ENCODE data around the gene GOLGA8S. TPM values are rescaled to one million over a fixed set of nuclear protein-coding genes. Genes with fewer than 3 reads are reported as not detected.
"Not testable (repeated sequence)": the region's sequence is repeated elsewhere in the genome, so short reads cannot be mapped to it uniquely, and the experiment has no call there.

Gene GOLGA8S, protein sequence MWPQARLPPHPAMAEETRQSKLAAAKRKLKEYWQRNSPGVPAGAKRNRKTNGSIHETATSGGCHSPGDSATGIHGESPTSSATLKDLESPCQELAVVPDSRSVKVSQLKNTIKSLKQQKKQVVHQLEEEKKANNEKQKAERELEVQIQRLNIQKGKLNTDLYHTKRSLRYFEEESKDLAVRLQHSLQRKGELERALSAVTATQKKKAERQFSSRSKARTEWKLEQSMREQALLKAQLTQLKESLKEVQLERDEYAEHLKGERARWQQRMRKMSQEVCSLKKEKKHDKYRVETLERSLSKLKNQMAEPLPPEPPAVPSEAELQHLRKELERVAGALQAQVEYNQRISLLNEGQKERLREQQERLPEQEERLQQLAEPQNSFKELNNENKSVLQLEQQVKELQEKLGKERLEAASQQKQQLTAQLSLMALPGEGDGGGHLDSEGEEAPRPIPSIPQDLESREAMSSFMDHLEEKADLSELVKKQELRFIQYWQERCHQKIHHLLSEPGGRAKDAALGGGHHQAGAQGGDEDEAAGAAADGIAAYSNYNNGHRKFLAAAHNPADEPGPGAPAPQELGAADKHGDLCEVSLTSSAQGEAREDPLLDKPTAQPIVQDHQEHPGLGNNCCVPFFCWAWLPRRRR
- not detected for polyA plus RNA-seq (2013, experiment 1 of 2)
- polyA plus RNA-seq (2013, experiment 2 of 2) = not detected

- not testable (repeated sequence) for H3K27ac ChIP-seq (ENCODE audit: low read depth, low read length, severe bottlenecking); H3K4me3 ChIP-seq (ENCODE audit: extremely low read depth, insufficient read depth, low read length, poor library complexity, severe bottlenecking); H3K36me3 ChIP-seq (ENCODE audit: control insufficient read depth, insufficient read depth, low read length); H3K9me3 ChIP-seq (ENCODE audit: control insufficient read depth, low read length); H3K4me1 ChIP-seq (ENCODE audit: control insufficient read depth, insufficient read depth, low read length, poor library complexity, severe bottlenecking)
- no CpG with 5 or more reads among the region's 8 CpGs for WGBS, 2 experiments (ENCODE audit: insufficient coverage in 2 of 2)
Measured at GRCh38 chr15:23354448-23354847, at the start of gene GOLGA8S. GOLGA8S (plus strand) TSS chr15:23354748; CDS start chr15:23354810, 62 bp downstream.

DNA sequence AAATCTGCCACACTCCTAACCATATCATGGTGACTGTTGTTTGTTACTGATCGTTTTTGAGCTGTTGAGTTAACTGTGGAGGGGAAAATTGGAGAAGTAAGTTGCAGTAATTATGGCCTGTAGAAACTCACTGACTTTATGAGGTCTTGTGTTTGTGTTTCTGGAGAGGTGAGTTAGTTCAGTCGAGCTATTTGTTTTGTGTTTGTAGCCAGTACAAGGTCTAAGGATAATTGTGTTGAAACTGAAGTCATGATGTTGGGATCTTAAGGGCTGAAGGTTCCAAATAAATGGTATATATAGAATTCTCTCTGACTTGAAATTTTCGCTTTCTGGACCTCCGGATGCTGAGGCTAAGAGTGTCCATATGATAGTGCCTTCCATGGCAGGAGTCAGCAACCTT is 49.7 kb upstream of the GOLGA8S start:
- 67 to 75% methylated on average over 1 to 2 of the region's 4 CpGs for WGBS, 2 experiments (ENCODE audit: insufficient coverage in 2 of 2)
- not testable (repeated sequence) for H3K9me3 ChIP-seq (ENCODE audit: control insufficient read depth, low read length); H3K4me1 ChIP-seq (ENCODE audit: control insufficient read depth, insufficient read depth, low read length, poor library complexity, severe bottlenecking); H3K27ac ChIP-seq (ENCODE audit: low read depth, low read length, severe bottlenecking)
- peaks cover 31% of the 10 kb centered on the region for H3K36me3 ChIP-seq (ENCODE audit: control insufficient read depth, insufficient read depth, low read length)
- H3K4me3 ChIP-seq (ENCODE audit: extremely low read depth, insufficient read depth, low read length, poor library complexity, severe bottlenecking) = peak overlapping the region; percentile 35

DNA sequence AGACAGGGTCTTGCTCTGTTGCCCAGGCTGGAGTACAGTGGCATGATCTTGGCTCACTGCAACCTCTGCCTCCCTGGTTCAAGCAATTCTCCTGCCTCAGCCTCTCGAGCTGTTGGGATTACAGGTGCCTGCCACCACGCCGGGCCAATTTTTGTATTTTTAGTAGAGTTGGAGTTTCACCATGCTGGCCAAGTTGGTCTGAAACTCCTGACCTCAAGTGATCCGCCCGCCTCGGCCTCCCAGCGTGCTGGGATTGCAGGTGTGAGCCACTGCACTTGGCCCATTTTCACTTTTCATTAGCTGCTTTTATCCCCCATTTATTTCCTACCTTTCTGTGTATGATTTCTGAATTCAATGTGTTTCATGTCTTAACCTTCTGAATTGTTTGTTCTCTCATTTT is 48.6 kb upstream of the GOLGA8S start:
- WGBS, 2 experiments (ENCODE audit: insufficient coverage in 2 of 2) = 81 to 91% methylated on average over 7 of the region's 7 CpGs
- not testable (repeated sequence) for H3K4me1 ChIP-seq (ENCODE audit: control insufficient read depth, insufficient read depth, low read length, poor library complexity, severe bottlenecking); H3K27ac ChIP-seq (ENCODE audit: low read depth, low read length, severe bottlenecking); H3K9me3 ChIP-seq (ENCODE audit: control insufficient read depth, low read length); H3K4me3 ChIP-seq (ENCODE audit: extremely low read depth, insufficient read depth, low read length, poor library complexity, severe bottlenecking)
- peaks cover 40% of the 10 kb centered on the region for H3K36me3 ChIP-seq (ENCODE audit: control insufficient read depth, insufficient read depth, low read length)

- not testable (repeated sequence) for H3K4me1 ChIP-seq (ENCODE audit: control insufficient read depth, insufficient read depth, low read length, poor library complexity, severe bottlenecking); H3K27ac ChIP-seq (ENCODE audit: low read depth, low read length, severe bottlenecking); H3K9me3 ChIP-seq (ENCODE audit: control insufficient read depth, low read length); H3K4me3 ChIP-seq (ENCODE audit: extremely low read depth, insufficient read depth, low read length, poor library complexity, severe bottlenecking)
- 93 to 96% methylated on average over 9 to 12 of the region's 13 CpGs for WGBS, 2 experiments (ENCODE audit: insufficient coverage in 2 of 2)
- peaks cover 39% of the 10 kb centered on the region for H3K36me3 ChIP-seq (ENCODE audit: control insufficient read depth, insufficient read depth, low read length)
Measured at GRCh38 chr15:23311233-23311632, 43.3 kb upstream of the GOLGA8S start.

- H3K4me1 ChIP-seq (ENCODE audit: control insufficient read depth, insufficient read depth, low read length, poor library complexity, severe bottlenecking) = not testable (repeated sequence)
- no CpG with 5 or more reads among the region's 7 CpGs for WGBS, 2 experiments (ENCODE audit: insufficient coverage in 2 of 2)
Measured at GRCh38 chr15:23334096-23334495, 20.5 kb upstream of the GOLGA8S start, which contains the start of gene GOLGA6L26. GOLGA6L26 (minus strand) TSS chr15:23334196; CDS start chr15:23334135, 61 bp downstream.

DNA sequence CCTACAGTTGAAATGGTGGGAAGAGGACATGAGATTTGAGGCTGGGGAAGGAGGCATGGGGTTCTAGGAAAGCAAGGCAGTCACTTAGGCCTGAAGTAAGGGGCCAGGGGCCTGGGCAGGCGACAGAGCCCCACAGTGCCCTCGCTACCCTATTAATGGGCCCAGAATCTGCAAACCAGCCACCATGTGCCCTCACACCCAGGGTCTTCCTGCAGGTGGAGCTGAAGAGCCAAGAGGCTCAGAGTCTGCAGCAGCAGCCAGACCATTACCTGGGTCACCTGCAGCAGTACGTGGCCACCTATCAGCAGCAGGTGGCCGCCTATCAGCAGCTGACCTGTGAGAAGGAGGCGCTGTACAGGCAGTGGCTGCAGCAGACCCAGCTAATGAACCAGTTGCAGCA is 8.1 kb downstream of the GOLGA8S start:
- H3K9me3 ChIP-seq (ENCODE audit: control insufficient read depth, low read length); H3K4me3 ChIP-seq (ENCODE audit: extremely low read depth, insufficient read depth, low read length, poor library complexity, severe bottlenecking); H3K36me3 ChIP-seq (ENCODE audit: control insufficient read depth, insufficient read depth, low read length); H3K4me1 ChIP-seq (ENCODE audit: control insufficient read depth, insufficient read depth, low read length, poor library complexity, severe bottlenecking); H3K27ac ChIP-seq (ENCODE audit: low read depth, low read length, severe bottlenecking): not testable (repeated sequence)
- WGBS, 2 experiments (ENCODE audit: insufficient coverage in 2 of 2) = no CpG with 5 or more reads among the region's 5 CpGs

More at GRCh38 chr15:23334096-23334495, 20.5 kb upstream of the GOLGA8S start, which contains the start of gene GOLGA6L26:
- H3K27ac ChIP-seq (ENCODE audit: low read depth, low read length, severe bottlenecking); H3K4me3 ChIP-seq (ENCODE audit: extremely low read depth, insufficient read depth, low read length, poor library complexity, severe bottlenecking); H3K9me3 ChIP-seq (ENCODE audit: control insufficient read depth, low read length); H3K36me3 ChIP-seq (ENCODE audit: control insufficient read depth, insufficient read depth, low read length): not testable (repeated sequence)

GRCh38 chr15:23364261-23364660 is 9.7 kb downstream of the GOLGA8S start:
- not testable (repeated sequence) for H3K36me3 ChIP-seq (ENCODE audit: control insufficient read depth, insufficient read depth, low read length); H3K27ac ChIP-seq (ENCODE audit: low read depth, low read length, severe bottlenecking); H3K9me3 ChIP-seq (ENCODE audit: control insufficient read depth, low read length); H3K4me1 ChIP-seq (ENCODE audit: control insufficient read depth, insufficient read depth, low read length, poor library complexity, severe bottlenecking); H3K4me3 ChIP-seq (ENCODE audit: extremely low read depth, insufficient read depth, low read length, poor library complexity, severe bottlenecking)
- WGBS, 2 experiments (ENCODE audit: insufficient coverage in 2 of 2) = no CpG with 5 or more reads among the region's 9 CpGs

DNA sequence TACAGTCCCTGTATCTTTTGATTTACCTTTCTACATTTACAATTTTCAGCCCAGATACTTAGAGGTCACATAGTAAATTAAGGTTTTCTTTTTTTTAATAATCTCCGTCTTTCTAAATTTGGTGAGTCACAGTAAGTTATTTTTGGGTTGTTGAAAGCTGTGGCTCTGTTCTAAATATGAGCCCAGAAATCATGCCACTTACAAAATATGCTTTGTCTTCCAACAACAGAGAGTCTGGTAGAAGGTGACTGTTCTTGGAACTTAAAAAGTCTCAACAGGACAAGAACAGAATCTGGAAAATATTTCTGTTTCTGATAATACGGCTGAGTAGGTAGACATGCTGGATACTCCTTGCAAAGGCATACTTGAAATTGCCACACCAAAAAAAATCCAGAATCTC is 16.0 kb downstream of the GOLGA8S start:
- no peaks in the 10 kb centered on the region for H3K9me3 ChIP-seq (ENCODE audit: control insufficient read depth, low read length)
- no peaks in the 10 kb centered on the region for H3K4me1 ChIP-seq (ENCODE audit: control insufficient read depth, insufficient read depth, low read length, poor library complexity, severe bottlenecking)
- no peaks in the 10 kb centered on the region for H3K36me3 ChIP-seq (ENCODE audit: control insufficient read depth, insufficient read depth, low read length)
- WGBS, 2 experiments (ENCODE audit: insufficient coverage in 2 of 2) = no CpG with 5 or more reads among the region's 2 CpGs
- no peak overlapping the region for H3K4me3 ChIP-seq (ENCODE audit: extremely low read depth, insufficient read depth, low read length, poor library complexity, severe bottlenecking)
- H3K27ac ChIP-seq (ENCODE audit: low read depth, low read length, severe bottlenecking) = no peak overlapping the region

DNA sequence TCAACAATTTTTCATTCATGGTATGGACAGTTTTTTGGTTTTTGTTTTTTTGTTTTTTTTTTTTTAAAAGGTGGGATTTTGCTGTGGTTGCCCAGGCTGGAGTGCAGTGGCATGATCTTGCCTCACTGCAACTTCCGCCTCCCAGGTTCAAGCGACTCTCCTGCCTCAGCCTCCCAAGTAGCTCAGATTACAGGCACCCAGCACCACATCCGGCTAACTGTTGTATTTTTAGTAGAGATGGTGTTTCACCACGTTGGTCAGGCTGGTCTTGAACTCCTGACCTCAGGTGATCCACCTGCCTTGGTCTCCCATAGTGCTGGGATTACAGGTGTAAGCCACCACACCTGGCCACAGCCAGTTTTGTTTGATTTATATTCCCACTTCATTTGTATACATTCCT is 16.6 kb downstream of the GOLGA8S start:
- not testable (repeated sequence) for H3K9me3 ChIP-seq (ENCODE audit: control insufficient read depth, low read length); H3K27ac ChIP-seq (ENCODE audit: low read depth, low read length, severe bottlenecking); H3K4me3 ChIP-seq (ENCODE audit: extremely low read depth, insufficient read depth, low read length, poor library complexity, severe bottlenecking); H3K4me1 ChIP-seq (ENCODE audit: control insufficient read depth, insufficient read depth, low read length, poor library complexity, severe bottlenecking); H3K36me3 ChIP-seq (ENCODE audit: control insufficient read depth, insufficient read depth, low read length)
- 60% methylated on average over 2 of the region's 4 CpGs; no CpG with 5 or more reads in 1 of the 2 experiments for WGBS, 2 experiments (ENCODE audit: insufficient coverage in 2 of 2)

DNA sequence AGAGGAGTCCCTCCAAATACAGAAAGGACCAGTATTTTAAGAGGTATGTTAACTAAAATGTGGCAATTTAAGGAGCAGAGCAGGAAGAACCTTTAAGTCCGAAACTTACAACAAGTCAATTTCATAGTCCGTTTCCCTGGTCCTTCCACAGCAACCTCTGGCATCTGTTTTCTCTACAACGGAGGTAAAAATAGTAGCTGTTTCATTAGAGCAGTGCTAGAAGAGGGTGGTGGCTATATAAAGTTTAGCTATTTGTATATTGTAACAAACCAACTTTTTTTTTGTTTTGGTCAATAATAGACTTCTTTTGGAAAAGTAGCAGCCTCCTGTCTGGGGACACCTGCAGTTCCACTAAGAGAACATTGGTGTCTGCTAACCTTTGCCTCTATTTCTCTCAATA is 17.3 kb downstream of the GOLGA8S start:
- not testable (repeated sequence) for H3K9me3 ChIP-seq (ENCODE audit: control insufficient read depth, low read length); H3K36me3 ChIP-seq (ENCODE audit: control insufficient read depth, insufficient read depth, low read length); H3K4me1 ChIP-seq (ENCODE audit: control insufficient read depth, insufficient read depth, low read length, poor library complexity, severe bottlenecking); H3K27ac ChIP-seq (ENCODE audit: low read depth, low read length, severe bottlenecking); H3K4me3 ChIP-seq (ENCODE audit: extremely low read depth, insufficient read depth, low read length, poor library complexity, severe bottlenecking)
- 100% methylated on average over 2 of the region's 3 CpGs; no CpG with 5 or more reads in 1 of the 2 experiments for WGBS, 2 experiments (ENCODE audit: insufficient coverage in 2 of 2)

GRCh38 chr15:23372284-23372683 is 17.7 kb downstream of the GOLGA8S start:
- H3K4me1 ChIP-seq (ENCODE audit: control insufficient read depth, insufficient read depth, low read length, poor library complexity, severe bottlenecking) = no peaks in the 10 kb centered on the region
- no peak overlapping the region for H3K4me3 ChIP-seq (ENCODE audit: extremely low read depth, insufficient read depth, low read length, poor library complexity, severe bottlenecking)
- no peaks in the 10 kb centered on the region for H3K36me3 ChIP-seq (ENCODE audit: control insufficient read depth, insufficient read depth, low read length)
- H3K27ac ChIP-seq (ENCODE audit: low read depth, low read length, severe bottlenecking) = no peak overlapping the region
- H3K9me3 ChIP-seq (ENCODE audit: control insufficient read depth, low read length) = no peaks in the 10 kb centered on the region
- WGBS, 2 experiments (ENCODE audit: insufficient coverage in 2 of 2) = 52 to 86% methylated on average over 3 to 6 of the region's 15 CpGs

Measured in mesodermal cell (in vitro differentiated cells).